ENCODE data around the gene TMEM150A. TPM values are rescaled to one million over a fixed set of nuclear protein-coding genes. Genes with fewer than 3 reads are reported as not detected.
"Not testable (repeated sequence)": the region's sequence is repeated elsewhere in the genome, so short reads cannot be mapped to it uniquely, and the experiment has no call there.

TMEM150A gene
- total RNA-seq, 2 donors from 2014 or later, result 3.5 to 4.1 TPM

DNA sequence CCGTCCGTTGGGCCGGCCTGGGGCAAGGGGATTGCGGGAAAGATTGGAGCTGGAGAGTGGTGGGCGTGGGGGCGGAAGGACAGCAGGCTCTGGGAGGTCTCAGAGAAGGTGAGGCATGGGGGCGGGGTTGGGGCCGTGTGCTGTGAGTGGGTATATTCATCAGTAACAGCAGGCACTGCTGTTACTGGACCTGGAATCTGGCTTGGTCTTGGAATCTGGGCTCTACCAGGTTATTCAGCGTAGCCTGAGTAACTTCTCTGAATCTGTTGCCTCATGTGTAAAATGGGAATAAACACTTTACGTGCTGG, 6.5 kb downstream of the TMEM150A start:
- H3K36me3 Mint-ChIP-seq (ENCODE audit: insufficient read depth in 2 of 2), result peaks cover 2 to 6% of the 10 kb centered on the region in 2 donors
- DNase-seq (no peak), ATAC-seq (replicated peaks in 1 of 2) (no peak)
- H3K4me3 Mint-ChIP-seq, result peak overlapping the region; percentile 96 to 100
- no peaks in the 10 kb centered on the region for H3K9me3 Mint-ChIP-seq
- H3K4me1 Mint-ChIP-seq (ENCODE audit: low read depth), result peaks cover 37% of the 10 kb centered on the region
- peak overlapping the region; percentile 93 for H3K27ac Mint-ChIP-seq
- H3K27me3 Mint-ChIP-seq (ENCODE audit: low read depth), result no peaks in the 10 kb centered on the region

DNA sequence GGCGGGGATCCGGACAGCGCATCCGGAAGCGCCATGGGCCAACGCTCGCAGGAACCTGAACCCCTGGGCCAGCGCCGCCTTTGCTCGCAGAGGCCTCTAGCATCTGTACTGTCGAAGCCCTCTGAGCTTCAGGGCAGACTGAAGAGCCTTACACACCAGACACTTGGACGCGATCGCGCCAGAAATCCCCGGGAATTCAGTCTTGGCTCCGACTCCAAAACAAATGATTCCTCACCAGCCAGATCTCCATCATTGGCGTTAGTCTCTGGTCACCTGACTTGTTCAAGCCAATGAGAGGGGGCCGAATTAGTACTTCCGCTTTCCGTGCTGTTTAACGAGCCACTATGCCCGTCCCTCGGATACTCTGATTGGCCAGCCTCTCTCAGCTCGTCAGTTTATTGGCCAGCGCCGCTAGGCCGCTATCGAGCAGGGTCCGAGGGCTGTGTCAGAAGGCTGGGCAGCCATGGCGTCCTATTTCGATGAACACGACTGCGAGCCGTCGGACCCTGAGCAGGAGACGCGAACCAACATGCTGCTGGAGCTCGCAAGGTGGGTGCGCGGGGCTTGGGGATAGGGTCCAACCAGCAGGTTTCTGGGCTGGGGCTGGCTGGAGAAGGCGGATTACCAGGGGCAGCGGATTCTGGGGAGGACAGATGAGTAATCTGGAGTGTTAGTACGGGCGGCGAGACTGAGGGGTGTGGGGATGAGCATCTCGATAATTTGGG, 7.0 kb downstream of the TMEM150A start, which contains the start of gene RNF181:
TSS of gene RNF181 (plus strand) at position 445 of the 725 bp plus-strand sequence. CDS start at position 464, 19 bp downstream.
- peak; percentile 91 to 94 for DNase-seq
- Mint-ChIP-seq H3K36me3 (ENCODE audit: insufficient read depth in 2 of 2) (peaks cover 2 to 6% of the 10 kb centered on the region in 2 donors), H3K4me3 (peak within 1 kb of the TSS; percentile 96 to 100), H3K27me3 (ENCODE audit: low read depth) (no peaks in the 10 kb centered on the region), H3K27ac (peak within 1 kb of the TSS; percentile 93), H3K9me3 (no peaks in the 10 kb centered on the region), H3K4me1 (ENCODE audit: low read depth) (peaks cover 37% of the 10 kb centered on the region)
- ATAC-seq (replicated peaks in 1 of 2), result peak; percentile 99

DNA sequence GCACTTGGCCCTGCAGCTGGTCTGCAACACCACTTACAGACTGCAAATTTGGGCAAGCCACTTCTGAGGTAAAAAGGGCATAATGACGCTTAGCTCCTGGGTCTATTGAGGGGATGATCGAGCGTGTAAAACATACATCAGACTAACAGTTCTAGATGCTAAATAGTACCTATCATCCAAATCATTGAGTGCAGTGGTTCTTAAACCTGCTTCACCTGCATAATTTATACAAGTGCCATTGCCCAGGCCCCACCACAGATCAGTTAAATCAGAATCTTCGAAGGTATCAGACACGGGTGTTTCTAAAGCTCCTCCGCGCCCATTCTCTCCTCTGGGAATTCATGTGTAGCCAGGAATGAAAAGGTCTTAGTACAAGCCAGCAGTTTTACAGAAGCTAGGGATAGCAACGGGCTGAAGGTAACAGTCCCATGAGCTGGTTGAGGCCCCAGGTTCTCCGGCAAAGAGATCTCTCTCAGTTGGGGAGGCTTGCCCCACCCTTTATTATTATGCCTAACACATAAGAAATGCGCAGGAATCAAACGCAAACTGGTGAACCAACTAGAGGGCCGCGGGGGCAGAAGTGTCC, 7.7 kb downstream of the TMEM150A start:
- Mint-ChIP-seq H3K9me3 (no peaks in the 10 kb centered on the region), H3K27me3 (ENCODE audit: low read depth) (no peaks in the 10 kb centered on the region), H3K27ac (peak overlapping the region; percentile 93), H3K4me3 (peak overlapping the region; percentile 96 to 100), H3K36me3 (ENCODE audit: insufficient read depth in 2 of 2) (peaks cover 2 to 6% of the 10 kb centered on the region in 2 donors), H3K4me1 (ENCODE audit: low read depth) (peaks cover 40% of the 10 kb centered on the region)
- DNase-seq (no peak), ATAC-seq (replicated peaks in 1 of 2) (no peak)

DNA sequence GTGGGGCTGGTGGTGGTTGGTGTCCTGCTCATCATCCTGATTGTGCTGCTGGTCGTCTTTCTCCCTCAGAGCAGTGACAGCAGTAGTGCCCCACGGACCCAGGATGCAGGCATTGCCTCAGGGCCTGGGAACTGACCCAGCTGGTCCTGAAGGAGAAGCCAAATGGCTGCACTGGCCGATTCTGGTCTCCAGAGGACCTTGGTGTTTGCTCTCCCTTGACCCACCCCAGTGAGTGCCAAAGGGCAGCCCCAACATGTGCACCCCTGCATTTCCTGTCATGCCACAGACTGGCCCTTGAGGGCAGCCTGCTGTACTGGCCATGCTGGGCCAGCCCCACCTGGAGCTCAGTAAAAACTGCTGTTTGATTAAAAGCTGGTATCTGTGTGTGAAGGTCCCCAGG, 9.5 kb downstream of the TMEM150A start:
- no peak for DNase-seq
- Mint-ChIP-seq H3K9me3 (no peaks in the 10 kb centered on the region), H3K27me3 (ENCODE audit: low read depth) (no peaks in the 10 kb centered on the region), H3K4me3 (no peak overlapping the region), H3K27ac (no peak overlapping the region), H3K36me3 (ENCODE audit: insufficient read depth in 2 of 2) (peaks cover 2 to 6% of the 10 kb centered on the region in 2 donors), H3K4me1 (ENCODE audit: low read depth) (peaks cover 29% of the 10 kb centered on the region)
- no peak for ATAC-seq (replicated peaks in 1 of 2)

DNA sequence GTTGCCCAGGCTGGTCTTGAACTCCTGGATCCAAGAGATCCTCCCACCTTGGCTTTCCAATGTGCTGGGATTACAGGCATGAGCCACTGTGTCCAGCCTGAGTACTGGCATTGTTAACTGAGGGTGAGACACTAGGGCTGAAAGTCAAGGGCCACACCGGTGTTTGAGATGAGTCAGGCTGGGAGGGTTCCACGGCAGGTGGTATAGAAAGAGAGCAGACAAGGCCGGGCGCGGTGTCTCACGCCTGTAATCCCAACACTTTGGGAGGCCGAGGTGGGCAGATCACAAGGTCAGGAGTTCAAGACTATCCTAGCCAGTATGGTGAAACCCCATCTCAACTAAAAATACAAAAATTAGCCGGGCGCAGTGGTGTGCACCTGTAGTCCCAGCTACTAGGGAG, 10.2 kb downstream of the TMEM150A start:
- not testable (repeated sequence) for H3K27ac Mint-ChIP-seq; H3K9me3 Mint-ChIP-seq; DNase-seq; H3K27me3 Mint-ChIP-seq (ENCODE audit: low read depth); ATAC-seq (replicated peaks in 1 of 2); H3K36me3 Mint-ChIP-seq (ENCODE audit: insufficient read depth in 2 of 2); H3K4me3 Mint-ChIP-seq
- peaks cover 35% of the 10 kb centered on the region for H3K4me1 Mint-ChIP-seq (ENCODE audit: low read depth)

DNA sequence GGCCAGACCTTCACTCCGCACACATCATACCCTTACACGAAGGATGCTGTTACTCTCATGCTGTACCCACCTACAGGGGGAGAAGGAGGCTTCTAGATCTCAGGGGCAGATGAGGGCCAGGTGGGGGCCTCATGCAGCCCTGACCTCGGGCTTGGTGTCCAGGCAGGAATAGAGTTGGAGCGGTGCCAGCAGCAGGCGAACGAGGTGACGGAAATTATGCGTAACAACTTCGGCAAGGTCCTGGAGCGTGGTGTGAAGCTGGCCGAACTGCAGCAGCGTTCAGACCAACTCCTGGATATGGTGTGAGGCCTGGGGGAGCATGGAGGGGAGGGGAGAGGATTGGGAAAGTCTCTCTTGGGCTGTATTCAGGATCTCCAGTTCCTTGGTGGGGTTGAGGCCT, 10.9 kb downstream of the TMEM150A start:
- Mint-ChIP-seq H3K27me3 (ENCODE audit: low read depth) (no peaks in the 10 kb centered on the region), H3K4me1 (ENCODE audit: low read depth) (peaks cover 31% of the 10 kb centered on the region), H3K9me3 (no peaks in the 10 kb centered on the region), H3K27ac (no peak overlapping the region), H3K4me3 (no peak overlapping the region), H3K36me3 (ENCODE audit: insufficient read depth in 2 of 2) (peaks cover 2 to 6% of the 10 kb centered on the region in 2 donors)
- ATAC-seq (replicated peaks in 1 of 2), result no peak
- no peak for DNase-seq

DNA sequence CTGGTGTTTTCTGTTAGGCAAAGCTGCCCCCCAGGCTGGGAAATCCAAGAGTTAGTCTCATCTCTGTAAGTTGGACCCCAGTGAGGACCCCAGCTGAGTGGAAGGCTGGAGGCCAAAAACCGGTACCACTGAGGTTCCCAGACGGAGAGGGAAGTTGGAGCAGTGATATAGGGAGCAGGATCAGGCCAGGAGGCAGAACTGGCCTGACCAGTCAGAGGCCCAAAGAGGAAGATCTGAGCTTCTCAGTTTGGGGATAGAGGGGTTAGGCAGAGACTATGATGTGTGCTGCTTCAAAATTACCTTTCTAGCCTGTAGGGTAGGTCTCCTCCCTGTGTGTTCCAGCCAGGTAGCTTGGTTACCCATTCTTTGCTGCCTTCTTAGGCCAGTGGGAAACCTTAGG, 11.5 kb downstream of the TMEM150A start:
- no peak for DNase-seq
- Mint-ChIP-seq H3K9me3 (no peaks in the 10 kb centered on the region), H3K4me3 (no peak overlapping the region), H3K27ac (no peak overlapping the region), H3K27me3 (ENCODE audit: low read depth) (no peaks in the 10 kb centered on the region), H3K4me1 (ENCODE audit: low read depth) (peaks cover 30% of the 10 kb centered on the region), H3K36me3 (ENCODE audit: insufficient read depth in 2 of 2) (peaks cover 2 to 6% of the 10 kb centered on the region in 2 donors)
- ATAC-seq (replicated peaks in 1 of 2), result no peak

DNA sequence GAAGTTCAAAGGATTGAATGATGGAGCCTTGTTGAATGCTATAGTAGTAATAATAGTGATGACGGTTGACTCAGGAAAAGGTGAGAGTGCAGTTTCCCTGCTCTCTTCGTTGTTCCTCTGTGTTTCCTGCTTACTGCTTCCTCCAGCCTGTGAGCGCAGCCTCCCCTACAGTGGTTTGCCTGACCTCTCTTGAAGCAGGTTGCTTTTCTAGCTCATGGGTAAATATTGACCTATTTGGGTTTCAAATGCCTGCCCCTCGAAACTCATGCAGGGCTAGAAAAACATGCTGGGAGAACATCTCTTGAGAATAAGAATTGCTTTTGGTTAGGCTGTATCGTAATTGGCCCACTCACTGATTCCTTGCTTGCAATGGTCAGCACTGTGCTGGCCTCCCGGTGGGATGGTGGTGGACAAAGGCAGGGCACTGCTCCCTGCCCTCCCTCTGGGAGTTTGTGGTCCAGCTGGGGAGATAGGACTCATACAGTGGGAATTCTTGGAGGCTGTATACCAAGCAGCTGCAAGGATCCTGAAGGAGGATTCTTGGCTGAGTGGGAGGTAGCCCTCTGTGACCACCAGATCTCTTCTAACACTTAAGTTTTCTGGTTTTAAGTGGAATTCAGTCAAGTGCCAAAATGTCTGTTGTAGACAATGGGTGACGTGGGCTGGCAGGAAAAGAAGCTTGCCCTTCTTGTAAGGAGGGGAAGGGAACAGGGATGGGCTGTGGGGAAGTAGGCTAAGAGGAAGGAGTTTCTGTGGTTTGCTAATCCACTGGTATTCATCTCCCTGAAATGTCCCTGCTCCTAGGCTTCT, 12.3 kb downstream of the TMEM150A start:
- ATAC-seq (replicated peaks in 1 of 2) (no peak), DNase-seq (no peak)
- no peak overlapping the region for H3K4me3 Mint-ChIP-seq
- peak overlapping the region; percentile 18 for H3K27ac Mint-ChIP-seq
- H3K27me3 Mint-ChIP-seq (ENCODE audit: low read depth), result no peaks in the 10 kb centered on the region
- H3K36me3 Mint-ChIP-seq (ENCODE audit: insufficient read depth in 2 of 2), result peaks cover 0 to 3% of the 10 kb centered on the region in 2 donors
- peaks cover 33% of the 10 kb centered on the region for H3K4me1 Mint-ChIP-seq (ENCODE audit: low read depth)
- no peaks in the 10 kb centered on the region for H3K9me3 Mint-ChIP-seq

DNA sequence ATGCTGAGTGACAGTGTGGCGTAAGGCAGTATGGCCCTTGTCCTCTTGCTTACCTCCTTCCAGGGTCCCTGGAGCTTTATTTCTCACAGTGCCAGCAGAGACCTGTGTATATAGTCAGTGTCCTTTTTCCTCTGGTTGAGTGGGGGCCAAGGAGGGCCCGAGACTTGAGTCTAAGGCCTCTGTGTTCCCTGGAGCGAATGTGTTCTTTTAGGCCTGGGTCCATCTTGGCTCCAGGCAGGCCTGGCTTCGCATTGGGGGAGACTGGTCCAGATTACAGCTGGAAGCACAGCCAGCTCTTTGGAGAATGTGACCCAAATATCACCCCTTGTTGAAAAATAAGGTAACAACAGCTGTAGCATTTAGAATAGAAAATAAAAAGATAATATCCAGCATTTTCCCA, 13.3 kb downstream of the TMEM150A start:
- no peak for ATAC-seq (replicated peaks in 1 of 2)
- DNase-seq, result no peak
- no peaks in the 10 kb centered on the region for H3K9me3 Mint-ChIP-seq
- peaks cover 32% of the 10 kb centered on the region for H3K4me1 Mint-ChIP-seq (ENCODE audit: low read depth)
- H3K36me3 Mint-ChIP-seq (ENCODE audit: insufficient read depth in 2 of 2), result peaks cover 0 to 3% of the 10 kb centered on the region in 2 donors
- H3K27ac Mint-ChIP-seq, result peak overlapping the region; percentile 12
- H3K4me3 Mint-ChIP-seq, result no peak overlapping the region
- H3K27me3 Mint-ChIP-seq (ENCODE audit: low read depth), result no peaks in the 10 kb centered on the region

DNA sequence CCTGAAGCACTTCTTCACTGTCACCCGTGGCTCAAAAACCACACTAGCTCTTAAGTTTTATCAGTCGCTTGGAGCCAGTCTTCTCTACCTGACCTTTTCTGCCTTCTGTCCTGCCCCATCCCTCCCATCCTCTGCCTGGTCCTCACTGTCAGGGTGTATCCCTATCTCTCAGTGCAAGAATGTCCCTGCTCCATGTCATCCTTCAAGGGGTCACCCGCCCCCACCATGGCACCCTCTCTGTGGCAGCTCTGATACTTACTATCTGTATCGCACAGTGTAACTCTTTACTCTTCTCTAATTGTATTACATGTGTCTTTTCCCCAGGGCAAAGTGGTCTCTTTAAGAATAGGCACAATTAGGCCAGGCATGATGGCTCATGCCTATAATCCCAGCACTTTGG, 13.9 kb downstream of the TMEM150A start:
- no peaks in the 10 kb centered on the region for H3K9me3 Mint-ChIP-seq
- no peak for ATAC-seq (replicated peaks in 1 of 2)
- H3K36me3 Mint-ChIP-seq (ENCODE audit: insufficient read depth in 2 of 2), result peaks cover 0 to 3% of the 10 kb centered on the region in 2 donors
- peaks cover 33% of the 10 kb centered on the region for H3K4me1 Mint-ChIP-seq (ENCODE audit: low read depth)
- no peak for DNase-seq
- no peaks in the 10 kb centered on the region for H3K27me3 Mint-ChIP-seq (ENCODE audit: low read depth)
- H3K27ac Mint-ChIP-seq, result peak overlapping the region; percentile 12
- no peak overlapping the region for H3K4me3 Mint-ChIP-seq

DNA sequence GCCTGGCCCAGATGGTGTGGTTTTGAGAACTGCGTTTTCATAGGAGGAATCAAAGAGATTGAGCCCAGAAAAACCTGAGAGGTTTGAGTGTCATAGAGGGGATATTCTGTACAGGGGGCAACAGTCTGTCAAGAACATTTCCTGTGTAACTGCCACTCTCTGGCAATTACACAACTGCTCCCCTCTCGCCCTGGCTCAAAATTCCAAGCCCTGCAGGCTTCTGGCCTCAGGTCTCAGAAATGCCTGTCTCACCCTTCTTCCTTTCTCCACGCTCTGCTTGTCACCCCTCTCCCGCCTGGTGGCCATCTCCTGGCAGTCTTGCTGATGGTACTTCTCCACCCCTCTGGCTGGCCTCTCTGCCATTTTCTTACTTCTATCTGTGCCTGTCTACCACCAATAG, 14.3 kb downstream of the TMEM150A start:
- Mint-ChIP-seq H3K27ac (no peak overlapping the region), H3K27me3 (ENCODE audit: low read depth) (no peaks in the 10 kb centered on the region), H3K4me1 (ENCODE audit: low read depth) (peaks cover 38% of the 10 kb centered on the region), H3K9me3 (no peaks in the 10 kb centered on the region), H3K4me3 (no peak overlapping the region), H3K36me3 (ENCODE audit: insufficient read depth in 2 of 2) (peaks cover 0 to under 1% of the 10 kb centered on the region in 2 donors)
- DNase-seq, result no peak
- no peak for ATAC-seq (replicated peaks in 1 of 2)

DNA sequence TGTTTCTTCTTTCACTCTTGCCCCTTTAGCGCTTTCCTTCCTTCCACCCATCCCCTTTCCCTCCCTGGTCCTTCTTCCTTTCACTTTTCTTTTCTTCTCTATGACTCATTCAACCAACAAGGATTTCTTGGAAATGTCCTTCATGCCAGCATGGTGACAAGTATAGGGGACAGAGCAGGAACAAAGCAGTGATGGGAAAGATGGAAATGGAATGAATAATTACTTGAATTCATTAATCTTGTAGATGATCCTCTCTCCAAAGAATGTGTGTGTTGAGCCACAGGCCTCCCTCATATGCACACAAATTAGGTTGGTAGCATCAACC, 16.8 kb downstream of the TMEM150A start:
- Mint-ChIP-seq H3K27me3 (ENCODE audit: low read depth) (no peaks in the 10 kb centered on the region), H3K4me3 (peak overlapping the region; percentile 89 to 92), H3K4me1 (ENCODE audit: low read depth) (peaks cover 47% of the 10 kb centered on the region), H3K27ac (peak overlapping the region; percentile 1), H3K9me3 (no peaks in the 10 kb centered on the region), H3K36me3 (ENCODE audit: insufficient read depth in 2 of 2) (peaks cover 2 to 8% of the 10 kb centered on the region in 2 donors)
- DNase-seq (no peak), ATAC-seq (replicated peaks in 1 of 2) (no peak)

All from activated T-cell treated with anti-CD3 and anti-CD28 coated beads, Interleukin-2, amount 50 U/mL, for 72 hours (primary cell).